OCI-LY1 (cell line): ENCODE measurements around the gene ALX1.

Source experiments
- EZH2 ChIP-seq: fragments of 200-600 bp; sonication (generic), shearing (Covaris generic); IDR thresholded peaks from 2 replicates; pipeline ENCODE4 v1.8.0; 2017; ENCODE audit warnings: borderline replicate concordance, mixed run types, mild to moderate bottlenecking, antibody characterized with exemption, low read length, moderate library complexity, mixed read lengths
- TF ChIP-seq, protein P1 (sequence below): fragments of 200-600 bp; sonication (generic), shearing (Covaris generic); IDR thresholded peaks from 2 replicates; pipeline ENCODE4 v1.5.1; 2017; ENCODE audit warnings: mild to moderate bottlenecking, antibody characterized with exemption, low read length, moderate library complexity, mixed read lengths

DNA sequence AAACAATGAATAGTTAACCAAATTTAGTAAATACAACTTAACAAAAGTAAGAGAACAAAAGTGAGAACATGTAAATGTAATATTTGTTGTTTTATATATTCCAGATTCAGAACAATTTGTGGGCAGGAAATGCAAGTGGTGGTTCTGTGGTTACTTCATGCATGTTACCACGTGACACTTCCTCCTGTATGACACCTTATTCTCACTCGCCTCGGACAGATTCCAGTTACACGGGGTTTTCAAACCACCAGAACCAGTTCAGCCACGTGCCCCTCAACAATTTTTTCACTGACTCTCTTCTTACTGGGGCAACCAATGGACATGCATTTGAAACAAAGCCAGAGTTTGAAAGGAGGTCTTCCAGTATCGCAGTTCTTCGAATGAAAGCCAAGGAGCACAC, 21.0 kb downstream of the ALX1 start:
- TF ChIP-seq, protein P1, sequence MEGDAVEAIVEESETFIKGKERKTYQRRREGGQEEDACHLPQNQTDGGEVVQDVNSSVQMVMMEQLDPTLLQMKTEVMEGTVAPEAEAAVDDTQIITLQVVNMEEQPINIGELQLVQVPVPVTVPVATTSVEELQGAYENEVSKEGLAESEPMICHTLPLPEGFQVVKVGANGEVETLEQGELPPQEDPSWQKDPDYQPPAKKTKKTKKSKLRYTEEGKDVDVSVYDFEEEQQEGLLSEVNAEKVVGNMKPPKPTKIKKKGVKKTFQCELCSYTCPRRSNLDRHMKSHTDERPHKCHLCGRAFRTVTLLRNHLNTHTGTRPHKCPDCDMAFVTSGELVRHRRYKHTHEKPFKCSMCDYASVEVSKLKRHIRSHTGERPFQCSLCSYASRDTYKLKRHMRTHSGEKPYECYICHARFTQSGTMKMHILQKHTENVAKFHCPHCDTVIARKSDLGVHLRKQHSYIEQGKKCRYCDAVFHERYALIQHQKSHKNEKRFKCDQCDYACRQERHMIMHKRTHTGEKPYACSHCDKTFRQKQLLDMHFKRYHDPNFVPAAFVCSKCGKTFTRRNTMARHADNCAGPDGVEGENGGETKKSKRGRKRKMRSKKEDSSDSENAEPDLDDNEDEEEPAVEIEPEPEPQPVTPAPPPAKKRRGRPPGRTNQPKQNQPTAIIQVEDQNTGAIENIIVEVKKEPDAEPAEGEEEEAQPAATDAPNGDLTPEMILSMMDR: no peak
- TF ChIP-seq EZH2: no peak
